RWPE2 (cell line): ENCODE measurements around the gene PTPRK.

Experiments used
- ATAC-seq: fragments of 200-7000 bp; cut with Tn5 transposase; 3 replicates; pipeline ENCODE4 v1.9.1; 2021; ENCODE audit warnings: low read depth
- DNase-seq: peaks from one replicate; pipeline ENCODE4 v3.0.0-alpha.2; 2020; ENCODE audit warnings: low spot score
- H3K27ac ChIP-seq: fragments of 450-650 bp; 2 replicates; pipeline ENCODE4 v1.5.1; 2017; ENCODE audit warnings: mild to moderate bottlenecking; ENCODE audit not compliant: poor library complexity, severe bottlenecking
- H3K27me3 ChIP-seq: fragments of 250-450 bp; sonication (Bioruptor Pico); 2 replicates; pipeline ENCODE4 v1.5.1; 2021; ENCODE audit warnings: mild to moderate bottlenecking, moderate library complexity; ENCODE audit not compliant: insufficient read depth, poor library complexity, severe bottlenecking
- H3K36me3 ChIP-seq: fragments of 250-450 bp; sonication (Bioruptor Pico); 2 replicates; pipeline ENCODE4 v1.5.1; 2020; ENCODE audit warnings: low read depth, mild to moderate bottlenecking, moderate library complexity
- H3K4me1 ChIP-seq: fragments of 250-450 bp; sonication (Bioruptor Pico); 2 replicates; pipeline ENCODE4 v1.5.1; 2021; ENCODE audit warnings: mild to moderate bottlenecking, moderate library complexity; ENCODE audit not compliant: insufficient read depth, poor library complexity, severe bottlenecking
- H3K4me3 ChIP-seq: fragments of 250-450 bp; sonication (Bioruptor Pico); 2 replicates; pipeline ENCODE4 v1.5.1; 2021; ENCODE audit warnings: mild to moderate bottlenecking, moderate library complexity; ENCODE audit not compliant: severe bottlenecking
- H3K9me3 ChIP-seq: fragments of 250-450 bp; sonication (Bioruptor Pico); 2 replicates; pipeline ENCODE4 v1.5.1; 2021; ENCODE audit warnings: mild to moderate bottlenecking, moderate library complexity; ENCODE audit not compliant: severe bottlenecking
- TF ChIP-seq, protein P1 (sequence below): fragments of 450-650 bp; IDR thresholded peaks from one replicate; pipeline ENCODE4 v1.5.1; 2017; ENCODE audit warnings: mild to moderate bottlenecking, moderate library complexity; ENCODE audit not compliant: poor library complexity, severe bottlenecking

PTPRK gene

GRCh38 chr6:128526152-128526914 lies 5.9 kb upstream of the PTPRK start:
- Histone ChIP-seq H3K4me1 (peaks cover 15% of the 10 kb centered on the region), H3K27me3 (no peaks in the 10 kb centered on the region), H3K9me3 (no peaks in the 10 kb centered on the region), H3K36me3 (no peaks in the 10 kb centered on the region), H3K27ac (no peak overlapping the region), H3K4me3 (no peak overlapping the region)
- TF ChIP-seq, protein P1, sequence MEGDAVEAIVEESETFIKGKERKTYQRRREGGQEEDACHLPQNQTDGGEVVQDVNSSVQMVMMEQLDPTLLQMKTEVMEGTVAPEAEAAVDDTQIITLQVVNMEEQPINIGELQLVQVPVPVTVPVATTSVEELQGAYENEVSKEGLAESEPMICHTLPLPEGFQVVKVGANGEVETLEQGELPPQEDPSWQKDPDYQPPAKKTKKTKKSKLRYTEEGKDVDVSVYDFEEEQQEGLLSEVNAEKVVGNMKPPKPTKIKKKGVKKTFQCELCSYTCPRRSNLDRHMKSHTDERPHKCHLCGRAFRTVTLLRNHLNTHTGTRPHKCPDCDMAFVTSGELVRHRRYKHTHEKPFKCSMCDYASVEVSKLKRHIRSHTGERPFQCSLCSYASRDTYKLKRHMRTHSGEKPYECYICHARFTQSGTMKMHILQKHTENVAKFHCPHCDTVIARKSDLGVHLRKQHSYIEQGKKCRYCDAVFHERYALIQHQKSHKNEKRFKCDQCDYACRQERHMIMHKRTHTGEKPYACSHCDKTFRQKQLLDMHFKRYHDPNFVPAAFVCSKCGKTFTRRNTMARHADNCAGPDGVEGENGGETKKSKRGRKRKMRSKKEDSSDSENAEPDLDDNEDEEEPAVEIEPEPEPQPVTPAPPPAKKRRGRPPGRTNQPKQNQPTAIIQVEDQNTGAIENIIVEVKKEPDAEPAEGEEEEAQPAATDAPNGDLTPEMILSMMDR, result no peak
- DNase-seq (no peak), ATAC-seq (no peak)

DNA sequence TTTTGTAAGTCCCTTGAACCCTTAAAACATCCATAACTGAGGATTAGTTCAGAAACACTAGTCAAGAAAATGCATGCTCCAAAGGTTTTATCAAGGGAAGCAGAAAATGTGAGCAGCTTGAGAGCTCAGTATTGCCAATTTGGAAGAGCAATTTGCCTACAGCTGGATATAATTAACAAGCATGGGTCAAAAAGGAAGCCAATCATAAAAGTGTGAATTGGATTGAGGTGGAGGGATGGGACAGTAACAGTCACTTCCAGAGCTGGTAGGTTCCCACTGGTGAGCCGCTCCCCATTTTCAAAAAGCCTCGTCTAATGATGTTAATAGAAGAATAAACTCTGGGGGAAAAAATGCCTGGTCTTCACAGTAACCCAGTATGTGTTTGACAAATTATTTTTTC lies 5.0 kb upstream of the PTPRK start:
- Histone ChIP-seq H3K27me3 (no peaks in the 10 kb centered on the region), H3K9me3 (no peaks in the 10 kb centered on the region), H3K27ac (no peak overlapping the region), H3K4me3 (no peak overlapping the region), H3K36me3 (no peaks in the 10 kb centered on the region), H3K4me1 (peaks cover 16% of the 10 kb centered on the region)
- TF ChIP-seq, protein P1, result no peak
- ATAC-seq, result no peak
- DNase-seq, result no peak

DNA sequence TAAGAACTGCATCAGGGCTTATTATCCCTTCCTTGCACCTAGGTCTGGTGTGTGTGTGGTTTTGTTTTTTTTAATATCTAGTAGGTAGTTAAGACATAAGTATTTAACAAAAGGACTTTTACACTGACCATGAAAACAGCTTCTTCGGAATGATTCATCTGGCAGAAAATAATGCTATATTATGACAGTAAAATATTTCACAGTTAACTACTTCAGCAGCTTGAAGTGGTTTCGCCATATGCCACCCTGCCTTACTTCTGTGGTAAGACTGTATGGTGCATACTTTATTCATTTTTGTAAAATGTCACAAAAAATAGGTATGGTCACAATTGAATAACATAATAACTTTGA lies 858 bp upstream of the PTPRK start:
- H3K4me1 ChIP-seq, result peaks cover 29% of the 10 kb centered on the region
- DNase-seq, result no peak
- no peaks in the 10 kb centered on the region for H3K27me3 ChIP-seq
- peak overlapping the region; percentile 61 for H3K4me3 ChIP-seq
- peak overlapping the region; percentile 83 for H3K27ac ChIP-seq
- peaks cover 5% of the 10 kb centered on the region; the same call in 1 of the 2 replicates for H3K36me3 ChIP-seq
- 0 out of 3 replicates have a peak, but pooled peaks have one; percentile 1 for ATAC-seq
- TF ChIP-seq, protein P1, result no peak
- no peaks in the 10 kb centered on the region for H3K9me3 ChIP-seq

GRCh38 chr6:128519931-128520435 lies 416 bp downstream of the PTPRK start:
- Histone ChIP-seq H3K9me3 (no peaks in the 10 kb centered on the region), H3K4me1 (peaks cover 42% of the 10 kb centered on the region), H3K36me3 (peaks cover 5% of the 10 kb centered on the region; the same call in 1 of the 2 replicates), H3K27me3 (no peaks in the 10 kb centered on the region), H3K4me3 (peak overlapping the region; percentile 61), H3K27ac (peak overlapping the region; percentile 83)
- peak; percentile 42 for ATAC-seq
- DNase-seq, result peak; percentile 59
- TF ChIP-seq, protein P1, result no peak
